ENCODE results near the gene SLIT3.

GRCh38 chr5:168851902-168852321 lies 449.0 kb downstream of the SLIT3 start:
- TF ChIP-seq FOSL1 (IDR thresholded peaks at IDR 0.05; ENCODE audit: low read depth) (no peak), JUND (IDR thresholded peaks at IDR 0.05) (no peak), POLR2A (IDR thresholded peaks at IDR 0.05; ENCODE audit: borderline replicate concordance, extremely low read depth, insufficient read depth, insufficient read length) (no peak), TCF7L2 (IDR thresholded peaks at IDR 0.05; ENCODE audit: borderline replicate concordance, extremely low read depth, insufficient read depth, insufficient read length) (no peak), SIN3A (IDR thresholded peaks at IDR 0.05; ENCODE audit: low read depth) (no peak), EZH2 (IDR thresholded peaks at IDR 0.05) (no peak), SP1 (IDR thresholded peaks at IDR 0.05; ENCODE audit: low read depth) (no peak), YY1 (IDR thresholded peaks at IDR 0.05; ENCODE audit: extremely low read depth, insufficient replicate concordance, low read depth, low read length) (no peak), POLR2AphosphoS5 (IDR thresholded peaks at IDR 0.05; ENCODE audit: low read depth, low read length) (no peak), CEBPB (IDR thresholded peaks at IDR 0.05; ENCODE audit: low read depth) (no peak)
- TF ChIP-seq, protein P1, sequence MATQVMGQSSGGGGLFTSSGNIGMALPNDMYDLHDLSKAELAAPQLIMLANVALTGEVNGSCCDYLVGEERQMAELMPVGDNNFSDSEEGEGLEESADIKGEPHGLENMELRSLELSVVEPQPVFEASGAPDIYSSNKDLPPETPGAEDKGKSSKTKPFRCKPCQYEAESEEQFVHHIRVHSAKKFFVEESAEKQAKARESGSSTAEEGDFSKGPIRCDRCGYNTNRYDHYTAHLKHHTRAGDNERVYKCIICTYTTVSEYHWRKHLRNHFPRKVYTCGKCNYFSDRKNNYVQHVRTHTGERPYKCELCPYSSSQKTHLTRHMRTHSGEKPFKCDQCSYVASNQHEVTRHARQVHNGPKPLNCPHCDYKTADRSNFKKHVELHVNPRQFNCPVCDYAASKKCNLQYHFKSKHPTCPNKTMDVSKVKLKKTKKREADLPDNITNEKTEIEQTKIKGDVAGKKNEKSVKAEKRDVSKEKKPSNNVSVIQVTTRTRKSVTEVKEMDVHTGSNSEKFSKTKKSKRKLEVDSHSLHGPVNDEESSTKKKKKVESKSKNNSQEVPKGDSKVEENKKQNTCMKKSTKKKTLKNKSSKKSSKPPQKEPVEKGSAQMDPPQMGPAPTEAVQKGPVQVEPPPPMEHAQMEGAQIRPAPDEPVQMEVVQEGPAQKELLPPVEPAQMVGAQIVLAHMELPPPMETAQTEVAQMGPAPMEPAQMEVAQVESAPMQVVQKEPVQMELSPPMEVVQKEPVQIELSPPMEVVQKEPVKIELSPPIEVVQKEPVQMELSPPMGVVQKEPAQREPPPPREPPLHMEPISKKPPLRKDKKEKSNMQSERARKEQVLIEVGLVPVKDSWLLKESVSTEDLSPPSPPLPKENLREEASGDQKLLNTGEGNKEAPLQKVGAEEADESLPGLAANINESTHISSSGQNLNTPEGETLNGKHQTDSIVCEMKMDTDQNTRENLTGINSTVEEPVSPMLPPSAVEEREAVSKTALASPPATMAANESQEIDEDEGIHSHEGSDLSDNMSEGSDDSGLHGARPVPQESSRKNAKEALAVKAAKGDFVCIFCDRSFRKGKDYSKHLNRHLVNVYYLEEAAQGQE (IDR thresholded peaks at IDR 0.05; ENCODE audit: low read depth): no peak
- TF ChIP-seq, protein P2, sequence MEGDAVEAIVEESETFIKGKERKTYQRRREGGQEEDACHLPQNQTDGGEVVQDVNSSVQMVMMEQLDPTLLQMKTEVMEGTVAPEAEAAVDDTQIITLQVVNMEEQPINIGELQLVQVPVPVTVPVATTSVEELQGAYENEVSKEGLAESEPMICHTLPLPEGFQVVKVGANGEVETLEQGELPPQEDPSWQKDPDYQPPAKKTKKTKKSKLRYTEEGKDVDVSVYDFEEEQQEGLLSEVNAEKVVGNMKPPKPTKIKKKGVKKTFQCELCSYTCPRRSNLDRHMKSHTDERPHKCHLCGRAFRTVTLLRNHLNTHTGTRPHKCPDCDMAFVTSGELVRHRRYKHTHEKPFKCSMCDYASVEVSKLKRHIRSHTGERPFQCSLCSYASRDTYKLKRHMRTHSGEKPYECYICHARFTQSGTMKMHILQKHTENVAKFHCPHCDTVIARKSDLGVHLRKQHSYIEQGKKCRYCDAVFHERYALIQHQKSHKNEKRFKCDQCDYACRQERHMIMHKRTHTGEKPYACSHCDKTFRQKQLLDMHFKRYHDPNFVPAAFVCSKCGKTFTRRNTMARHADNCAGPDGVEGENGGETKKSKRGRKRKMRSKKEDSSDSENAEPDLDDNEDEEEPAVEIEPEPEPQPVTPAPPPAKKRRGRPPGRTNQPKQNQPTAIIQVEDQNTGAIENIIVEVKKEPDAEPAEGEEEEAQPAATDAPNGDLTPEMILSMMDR (IDR thresholded peaks at IDR 0.05 in 2 of 3, conservative IDR thresholded peaks at IDR 0.05 in 1 of 3; ENCODE audit: borderline replicate concordance in 1 of 3, insufficient read depth in 1 of 3, low read depth in 2 of 3, low read length in 2 of 3): no peak
- TF ChIP-seq, protein P3, sequence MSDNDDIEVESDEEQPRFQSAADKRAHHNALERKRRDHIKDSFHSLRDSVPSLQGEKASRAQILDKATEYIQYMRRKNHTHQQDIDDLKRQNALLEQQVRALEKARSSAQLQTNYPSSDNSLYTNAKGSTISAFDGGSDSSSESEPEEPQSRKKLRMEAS (IDR thresholded peaks at IDR 0.05): no peak

All from HCT116 (cell line).